NCI-H345 treated with DMSO at 0.1 percent for 48 hours (cell line): ENCODE measurements around the gene PSMC6.

Source experiments
- DNase-seq: peaks from one replicate; lab custom pipeline; 2025; ENCODE audit not compliant: unreplicated experiment; lab: John Stamatoyannopoulos, UW

PSMC6 gene

DNA sequence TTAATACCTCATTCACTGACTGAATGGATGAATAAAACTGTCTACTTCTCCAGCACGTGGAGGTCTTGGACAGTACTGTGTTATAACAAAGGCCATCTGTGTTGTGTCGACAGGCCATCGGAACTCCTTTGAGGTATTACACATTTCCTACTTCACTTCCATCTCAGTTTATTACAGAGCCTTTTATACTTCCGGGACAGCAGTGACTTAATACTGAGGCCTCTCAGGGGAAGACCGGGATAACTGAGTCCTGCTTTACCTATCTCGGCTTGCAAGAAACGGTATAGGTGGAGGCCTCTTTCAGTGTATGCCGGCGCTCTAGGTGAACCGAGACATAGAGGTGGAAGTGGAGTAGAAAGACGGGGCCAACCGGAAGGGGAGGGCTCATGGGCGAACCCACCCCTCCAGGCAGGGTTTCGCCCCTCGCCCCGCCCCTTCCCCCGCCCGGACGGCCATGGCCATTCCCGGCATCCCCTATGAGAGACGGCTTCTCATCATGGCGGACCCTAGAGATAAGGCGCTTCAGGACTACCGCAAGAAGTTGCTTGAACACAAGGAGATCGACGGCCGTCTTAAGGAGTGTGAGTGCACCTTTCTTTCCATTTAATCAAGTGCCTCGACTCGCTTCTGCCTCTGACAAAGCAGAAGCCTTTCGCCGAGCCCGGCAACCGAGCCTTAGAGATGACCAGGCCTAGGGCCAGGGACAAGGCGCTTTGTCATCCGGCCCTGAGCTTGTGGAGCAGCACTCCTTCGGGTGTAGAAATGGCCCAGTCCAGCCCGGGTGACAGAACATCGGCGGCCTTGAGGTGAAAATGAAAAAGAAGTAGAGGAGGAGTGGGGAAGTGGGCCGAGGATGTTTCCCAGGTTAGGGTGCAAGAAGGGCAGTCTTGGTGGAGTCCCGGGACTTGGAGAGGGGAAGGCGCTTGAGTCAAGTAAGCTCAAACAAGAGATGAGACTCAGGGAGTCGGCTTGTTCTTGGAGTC lies at the start of gene PSMC6:
PSMC6 (plus strand) TSS at position 477 of the 983 bp plus-strand sequence; CDS start at position 497, 20 bp downstream.
- DNase-seq = peak; percentile 82

DNA sequence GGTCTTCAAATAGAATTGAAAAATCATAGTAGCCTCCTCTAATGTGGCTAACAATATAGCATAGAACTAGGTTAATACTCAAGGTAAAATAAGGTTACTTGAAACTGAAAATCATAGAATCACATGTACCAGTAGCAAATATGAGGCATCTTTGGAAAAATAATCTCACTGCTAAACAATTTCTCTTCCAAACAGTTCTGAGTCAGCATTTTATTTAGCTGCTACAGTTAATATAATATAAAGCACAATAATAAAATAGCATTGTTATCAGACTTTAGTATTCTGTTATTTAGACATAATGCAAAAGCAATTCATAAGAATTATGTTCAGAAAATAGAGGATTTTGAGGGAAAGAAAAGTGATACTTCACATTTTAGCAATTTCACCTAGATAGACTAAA lies 46.7 kb upstream of the PSMC6 start:
- DNase-seq = no peak

DNA sequence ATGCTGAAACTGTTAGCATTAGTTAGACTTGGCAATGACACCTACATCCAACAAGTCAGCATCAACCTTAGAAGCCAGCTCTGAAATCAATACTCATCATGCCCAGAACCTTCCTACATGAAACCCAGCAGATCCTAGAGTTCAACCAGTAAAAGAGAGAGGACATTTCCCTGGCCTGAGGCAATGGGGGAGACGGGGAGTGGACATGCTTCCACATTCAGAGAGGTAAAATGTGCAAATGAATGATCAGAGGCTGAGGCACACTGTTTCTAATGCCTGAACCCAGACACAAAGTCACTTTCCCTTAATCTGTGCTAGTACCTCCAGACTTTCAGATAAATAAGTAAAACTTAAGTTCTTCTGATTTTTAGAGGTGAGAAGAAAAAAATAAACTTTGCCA lies 46.2 kb upstream of the PSMC6 start:
- DNase-seq = no peak

DNA sequence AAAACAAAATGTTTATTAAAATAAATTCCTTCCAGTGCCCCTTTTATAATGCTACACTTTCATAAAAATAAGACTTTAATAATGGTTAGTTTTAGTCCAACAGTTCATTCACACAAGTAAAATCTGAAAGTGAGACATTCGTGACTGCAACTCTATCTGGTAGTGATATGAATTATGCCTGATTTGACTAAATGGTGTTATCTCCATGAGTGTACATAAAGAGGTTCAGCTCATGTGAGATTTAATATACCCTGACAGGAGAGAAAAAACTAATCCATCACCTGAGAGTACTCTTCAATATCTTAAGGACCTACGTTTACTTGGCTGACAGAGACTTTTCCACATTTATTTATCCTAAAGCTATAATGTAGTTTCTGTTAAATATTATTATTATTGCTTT lies 45.7 kb upstream of the PSMC6 start:
- no peak for DNase-seq

DNA sequence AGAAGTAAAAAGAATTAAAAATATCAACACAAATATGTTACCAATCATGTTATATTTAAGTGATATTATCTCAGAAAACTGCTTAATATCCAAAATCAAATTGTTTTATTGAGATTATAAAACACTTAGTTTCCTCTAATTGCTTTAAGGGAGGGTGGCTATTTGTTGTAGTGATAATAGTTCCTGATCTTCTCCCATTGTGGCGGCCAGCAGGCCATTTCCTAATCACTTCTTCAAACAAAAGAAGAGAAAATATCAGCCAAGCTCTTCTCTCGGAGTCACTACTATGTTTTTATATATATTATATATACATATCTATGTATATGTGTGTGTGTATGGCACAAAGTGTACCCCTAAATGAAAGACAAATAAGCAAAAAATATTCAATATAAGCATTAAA lies 43.1 kb upstream of the PSMC6 start:
- DNase-seq = no peak

DNA sequence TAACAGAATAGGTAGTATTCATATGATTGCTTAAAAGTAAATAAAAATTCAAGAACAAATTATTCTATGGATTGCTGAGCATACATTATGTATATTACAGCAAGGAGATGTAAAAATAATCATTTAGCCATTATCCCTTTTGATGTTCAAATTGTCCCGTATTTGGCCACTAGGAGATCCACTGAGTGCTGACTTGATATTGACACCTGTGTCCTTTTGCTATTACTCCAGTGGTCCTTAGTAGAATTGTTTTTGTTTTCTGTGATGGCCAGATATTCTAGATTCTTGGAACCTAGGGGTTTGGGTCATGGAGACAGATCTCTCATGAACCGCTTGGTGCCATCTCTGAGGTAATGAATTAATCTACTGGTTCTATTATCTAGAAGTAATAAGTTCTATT lies 28.4 kb upstream of the PSMC6 start:
- DNase-seq = no peak

DNA sequence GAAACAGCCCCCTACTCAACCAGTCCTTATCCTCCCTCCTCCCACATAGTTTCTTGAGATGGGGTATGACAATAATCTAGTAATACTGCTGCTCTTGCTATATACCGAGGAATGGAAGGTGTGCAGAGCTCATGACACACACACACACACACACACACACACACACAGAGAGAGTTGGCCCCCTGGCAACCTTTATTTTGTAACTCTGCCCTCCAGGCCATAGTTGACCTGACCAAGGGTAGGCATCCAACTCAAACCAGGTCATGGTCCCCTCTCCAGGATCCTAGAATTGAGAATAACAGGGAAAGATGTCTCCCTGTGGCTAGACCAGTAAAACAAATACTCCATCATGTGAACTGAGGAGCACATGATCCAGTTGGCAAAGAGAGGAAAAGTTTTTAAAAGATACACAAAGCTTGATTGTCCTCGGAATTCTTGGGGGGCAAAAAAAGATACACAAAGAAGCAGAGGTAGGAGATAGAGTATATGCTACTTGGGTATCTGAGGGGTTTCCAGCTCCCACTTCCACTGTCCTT lies 22.9 kb upstream of the PSMC6 start:
- DNase-seq = no peak

DNA sequence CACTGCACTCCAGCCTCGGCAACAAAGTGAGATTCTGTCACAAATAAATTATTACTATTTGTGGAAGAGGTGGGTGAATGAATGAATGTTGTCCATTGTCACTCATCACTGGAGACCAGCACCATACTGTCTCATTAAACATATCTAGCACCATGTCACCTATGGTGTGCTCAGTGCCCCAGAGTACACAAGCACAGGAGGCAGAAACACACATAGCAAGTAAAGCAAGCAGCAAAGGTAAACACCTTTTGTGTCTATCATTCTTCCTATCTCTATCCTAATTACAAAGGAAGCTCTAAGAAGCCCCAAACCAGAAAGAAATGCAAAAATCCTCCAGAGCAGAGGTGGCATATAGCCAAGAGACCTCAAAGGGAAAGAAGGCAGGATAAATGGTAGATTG lies 20.8 kb upstream of the PSMC6 start:
- no peak for DNase-seq

DNA sequence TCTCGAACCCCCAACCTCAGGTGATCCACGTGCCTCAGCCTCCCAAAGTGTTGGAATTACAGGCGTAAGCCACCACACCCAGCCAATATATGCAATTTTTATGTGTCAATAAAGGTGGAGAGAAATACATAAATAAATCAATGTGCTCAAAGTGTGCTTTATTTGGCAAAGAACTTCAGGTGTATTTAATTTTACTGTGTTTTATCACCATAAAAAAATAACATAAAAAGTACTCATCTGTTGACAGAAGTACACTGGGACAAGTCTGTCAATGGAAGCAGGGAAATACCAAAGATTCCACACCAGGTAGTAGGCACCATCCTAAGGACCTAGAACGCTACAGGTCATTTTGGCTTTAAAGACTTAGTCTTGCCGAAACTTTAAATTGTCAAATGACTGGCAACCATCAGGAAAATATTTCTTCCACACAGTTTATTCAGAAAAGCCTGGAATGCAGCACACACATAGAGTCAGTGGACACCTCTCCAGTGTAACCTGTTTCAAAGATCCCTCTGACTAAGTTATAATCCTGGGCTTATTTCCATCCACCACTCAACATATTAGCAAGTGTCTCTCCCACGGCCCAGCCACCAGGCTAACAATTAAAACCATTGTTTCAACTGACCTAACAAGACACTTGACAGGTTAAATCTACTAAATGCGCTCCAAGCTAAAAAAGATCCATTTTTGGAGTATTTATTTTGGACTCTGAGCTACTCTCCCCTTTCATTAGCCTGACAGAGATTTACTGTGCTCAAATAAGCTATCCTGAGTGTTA lies 15.8 kb upstream of the PSMC6 start:
- DNase-seq = no peak

DNA sequence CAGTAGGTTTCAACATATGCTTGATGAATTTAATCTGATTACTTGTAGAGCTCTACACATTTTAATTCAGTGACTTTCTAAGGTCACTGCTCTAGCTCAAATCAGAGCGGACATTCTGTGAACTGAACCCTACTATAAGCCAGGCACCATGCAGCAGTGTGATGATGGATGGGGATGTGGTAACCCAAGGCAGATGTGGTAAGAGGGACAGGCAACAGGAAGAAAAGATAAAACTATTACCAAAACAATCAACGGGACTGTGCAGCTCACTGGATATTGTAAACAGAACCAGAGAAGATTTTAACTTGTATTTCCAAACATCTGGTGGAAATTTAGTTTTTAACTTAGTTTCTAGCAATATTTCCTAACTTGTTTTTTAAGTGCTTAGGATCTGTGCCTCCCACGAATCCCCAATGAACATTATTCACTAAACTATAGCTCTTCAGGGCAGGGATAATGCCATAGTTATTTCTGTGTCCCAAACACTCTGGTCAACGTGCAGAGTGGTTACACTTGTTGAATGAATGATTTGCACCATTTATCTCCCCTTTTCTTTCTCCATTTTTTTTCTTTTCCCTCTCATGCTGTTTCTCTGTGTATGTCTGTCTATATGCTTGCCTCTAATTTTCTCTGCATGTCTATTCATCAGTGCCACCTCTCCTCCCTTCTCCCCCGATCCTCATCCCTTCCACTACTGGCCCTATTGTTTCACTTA lies 14.6 kb upstream of the PSMC6 start:
- DNase-seq = no peak

DNA sequence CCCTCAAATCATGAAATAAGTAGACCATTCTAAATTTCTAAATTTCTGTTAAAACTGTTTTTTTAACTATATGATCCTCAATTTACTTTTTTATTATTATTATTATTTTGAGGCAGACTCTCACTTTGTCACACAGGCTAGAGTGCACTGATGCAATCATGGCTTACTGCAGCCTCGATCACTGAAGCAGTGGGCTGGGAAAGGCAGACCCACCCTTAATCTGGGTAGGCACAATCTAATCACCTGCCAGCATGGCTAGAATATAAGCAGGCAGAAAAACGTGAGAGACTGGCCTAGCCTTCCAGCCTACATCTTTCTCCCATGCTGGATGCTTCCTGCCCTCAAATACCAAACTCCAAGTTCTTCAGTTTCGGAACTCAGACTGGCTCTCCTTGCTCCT lies 14.0 kb upstream of the PSMC6 start:
- no peak for DNase-seq

DNA sequence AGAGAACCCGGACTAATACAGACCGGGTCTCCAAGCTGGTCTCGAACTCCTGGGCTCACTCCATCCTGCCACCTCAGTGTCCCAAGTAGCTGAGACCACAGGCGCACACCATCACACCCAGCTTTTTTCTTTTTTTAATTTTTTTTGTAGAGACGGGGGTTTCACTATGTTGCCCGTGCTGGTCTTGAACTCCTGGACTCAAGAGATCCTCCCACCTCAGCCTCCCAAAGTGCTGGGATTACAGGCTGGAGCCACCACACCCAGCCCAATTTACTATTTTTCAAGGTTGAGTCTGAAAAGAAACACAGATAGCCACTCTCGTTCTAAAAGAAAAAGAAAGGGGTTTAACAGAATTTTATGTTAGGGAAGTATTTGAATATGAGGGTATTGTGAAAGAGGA lies 13.5 kb upstream of the PSMC6 start:
- DNase-seq = no peak

DNA sequence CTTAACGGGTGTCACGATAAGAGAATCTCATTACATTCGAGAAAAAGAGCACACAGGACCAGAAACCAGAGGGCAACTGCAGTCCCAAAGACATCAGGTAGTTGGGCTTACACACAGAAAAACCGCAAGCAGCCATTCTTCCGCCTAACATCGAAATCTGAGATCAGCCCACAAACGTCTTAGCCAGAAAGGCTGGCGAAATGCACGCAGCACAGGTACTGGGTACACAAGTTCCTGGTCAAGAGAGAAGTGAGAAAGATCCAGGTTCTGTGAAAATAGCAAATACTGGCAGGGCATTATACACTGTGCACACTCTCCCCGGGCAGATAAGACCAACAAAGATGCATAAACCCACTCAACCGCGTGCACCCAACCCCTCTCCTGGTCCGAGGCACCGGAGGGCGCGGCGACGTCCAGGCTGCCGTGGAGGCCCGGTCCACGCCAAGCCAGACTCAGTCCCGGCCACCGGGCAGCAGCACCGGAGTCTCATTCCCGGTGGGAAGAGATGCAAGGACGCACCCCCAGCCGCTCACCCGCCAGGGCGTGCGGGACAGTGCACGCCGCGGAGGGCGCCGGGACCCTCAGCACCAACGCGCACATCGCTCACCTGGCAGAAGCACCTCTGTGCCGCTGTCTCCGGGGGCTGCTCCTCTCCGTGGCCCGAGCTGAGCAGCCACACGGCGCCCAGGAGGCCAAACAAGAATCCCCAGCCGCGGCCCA lies 12.1 kb upstream of the PSMC6 start:
- DNase-seq = peak; percentile 27

DNA sequence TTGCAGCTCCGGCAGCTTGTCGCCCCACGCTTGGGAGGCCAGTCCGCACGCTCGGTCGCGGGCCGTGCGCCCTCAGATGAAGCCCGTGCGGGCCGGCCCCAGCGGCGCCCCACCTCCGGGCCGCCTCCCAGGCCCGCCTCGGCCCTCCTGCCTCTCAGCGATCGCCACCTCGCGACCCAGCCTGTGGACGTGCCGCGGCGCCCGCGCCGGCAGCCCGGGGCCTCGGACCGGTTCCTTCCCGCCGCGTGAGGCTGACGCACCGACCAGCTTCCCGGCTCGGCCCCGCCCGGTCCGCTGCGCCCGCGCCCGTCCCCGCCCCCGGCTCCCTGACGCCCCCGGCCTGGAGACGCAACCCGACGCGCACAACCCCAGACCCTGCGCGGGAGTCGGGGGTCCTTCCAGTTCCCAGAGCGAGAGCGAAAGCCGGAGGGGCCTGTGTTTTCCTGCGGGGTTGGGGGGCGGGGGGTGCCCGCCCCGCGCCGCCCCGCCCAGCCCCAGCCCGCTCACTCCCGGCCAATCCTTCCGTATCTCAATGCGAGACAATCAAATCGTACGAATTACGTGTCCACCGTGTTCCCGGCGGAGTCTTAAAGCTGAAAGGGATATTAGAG lies 11.4 kb upstream of the PSMC6 start, which contains the start of gene ERO1A:
ERO1A (minus strand) TSS at position 78 of the 611 bp plus-strand sequence; CDS start at position 1, 77 bp downstream.
- DNase-seq = peak; percentile 45

DNA sequence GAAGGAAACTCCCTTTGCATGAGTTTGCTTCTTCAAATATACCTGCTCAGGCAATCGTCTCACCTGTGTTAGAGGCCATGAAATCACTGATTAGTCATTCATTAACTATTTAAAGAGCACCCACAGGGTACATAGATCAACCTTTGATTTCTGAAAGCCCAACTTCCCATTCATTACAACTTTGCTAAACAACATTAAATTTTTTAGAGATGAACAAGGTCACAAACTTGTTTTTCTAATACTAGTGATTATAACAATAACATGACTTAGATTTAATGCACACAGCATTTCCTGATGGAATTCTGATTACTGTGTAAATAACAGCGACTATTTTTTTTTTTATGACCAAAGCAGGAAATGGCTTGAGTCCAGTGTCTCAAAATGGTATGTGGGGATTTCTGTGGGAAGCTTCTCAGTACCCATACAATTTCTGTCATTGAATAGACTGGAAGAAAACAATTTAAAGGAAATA lies 6.3 kb upstream of the PSMC6 start:
- DNase-seq = no peak

DNA sequence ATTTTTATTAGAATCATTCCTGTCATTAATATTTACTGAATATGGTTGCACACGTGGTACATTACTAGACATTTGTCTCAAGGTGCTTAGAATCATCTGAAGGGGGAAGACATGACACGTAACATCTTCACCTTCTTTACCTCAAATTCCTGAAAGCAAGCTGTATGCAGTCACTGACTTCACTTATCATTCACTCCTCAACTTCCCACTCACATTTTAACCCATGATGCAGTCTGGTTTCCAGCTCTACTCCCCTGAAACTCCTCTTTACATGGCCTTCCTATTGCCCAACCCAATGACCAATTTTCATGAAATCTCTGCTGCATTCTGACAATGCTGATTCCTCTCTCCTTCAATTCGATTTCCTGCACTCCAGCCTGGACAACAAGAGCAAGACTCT lies 5.8 kb upstream of the PSMC6 start:
- no peak for DNase-seq

DNA sequence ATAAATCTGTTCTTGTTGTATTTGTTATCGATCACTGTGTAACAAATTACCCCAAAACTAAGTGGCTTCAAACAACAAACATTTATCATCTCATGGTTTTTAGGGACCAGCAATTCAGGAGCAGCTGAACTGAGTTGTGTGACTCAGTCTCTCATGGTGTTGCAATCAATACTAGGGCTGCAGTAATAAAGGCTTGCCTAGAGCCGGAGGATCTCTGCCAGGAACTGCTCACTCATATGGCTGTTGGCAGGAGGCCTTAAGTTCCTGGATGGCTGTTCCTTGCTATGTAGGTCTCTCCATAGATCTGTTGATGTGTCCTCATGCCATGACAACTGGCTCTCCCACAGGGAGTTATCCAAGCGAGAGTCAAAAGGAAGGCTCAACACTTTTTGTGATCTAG lies 3.8 kb upstream of the PSMC6 start:
- DNase-seq = no peak

DNA sequence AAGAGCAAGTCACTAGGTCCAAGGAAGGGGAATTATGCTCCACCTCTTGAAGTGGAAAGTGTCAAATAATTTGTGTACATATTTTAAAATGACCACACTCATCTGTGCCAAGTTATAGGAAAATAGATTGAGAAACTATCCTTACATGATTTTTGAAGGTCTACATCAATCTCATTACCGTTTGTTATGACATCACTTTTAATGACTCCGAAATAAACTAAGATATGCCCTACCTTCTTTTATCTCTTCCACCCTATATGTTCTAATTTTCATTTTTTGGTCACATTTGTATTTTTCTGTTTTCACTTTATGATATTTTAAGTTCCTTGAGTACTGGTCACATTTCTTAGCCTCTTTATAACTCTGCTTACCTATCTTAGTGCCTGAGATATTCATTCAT lies 3.3 kb upstream of the PSMC6 start:
- DNase-seq = no peak

DNA sequence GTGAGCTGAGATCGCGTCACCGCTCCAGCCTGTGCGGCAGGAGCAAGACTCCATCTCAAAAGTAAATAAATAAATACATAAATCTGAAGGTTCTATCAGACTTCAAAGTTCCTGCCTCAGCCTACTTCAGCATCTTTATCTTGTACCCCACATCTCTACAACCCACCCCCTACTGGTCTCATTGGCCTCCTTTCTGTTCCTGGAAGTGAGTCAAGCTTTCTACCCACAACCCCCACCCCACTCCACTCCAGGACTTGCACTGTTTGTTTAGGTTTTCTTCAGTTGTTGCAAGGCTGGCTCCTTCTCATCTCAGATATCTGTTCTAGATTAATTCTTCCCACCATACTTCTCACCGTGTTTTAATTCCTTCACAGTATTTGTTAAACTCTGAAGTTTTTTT lies 714 bp upstream of the PSMC6 start:
- no peak for DNase-seq

DNA sequence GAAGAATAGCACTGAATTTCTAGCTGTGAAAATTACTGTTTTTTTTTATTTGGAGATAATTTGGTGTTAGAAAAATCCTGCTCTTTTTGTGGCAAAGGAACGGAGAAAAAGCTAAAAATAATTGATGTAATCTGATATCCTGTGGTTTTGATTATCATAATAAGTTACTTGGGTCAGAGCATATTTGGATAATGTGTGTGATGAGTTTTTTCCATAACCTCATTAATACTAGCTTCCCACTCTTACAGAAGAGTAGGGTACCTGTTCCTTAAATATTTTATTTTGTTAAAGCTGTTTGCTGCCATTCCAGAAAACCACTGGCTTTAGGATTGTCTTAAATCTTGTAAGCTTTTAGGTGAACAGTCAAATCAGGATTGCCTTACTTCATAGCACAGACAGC lies 4.7 kb downstream of the PSMC6 start:
- no peak for DNase-seq
